Loucy (cell line): ENCODE results near the gene FMN1.

ENCODE experiments used
- H2AFZ ChIP-seq: fragments of 200-600 bp; sonication (generic); 2 replicates; pipeline ENCODE4 v1.6.0; 2016; ENCODE audit warnings: antibody characterized with exemption, mild to moderate bottlenecking, low read length, moderate library complexity
- H3F3A ChIP-seq: fragments of 200-600 bp; 2 replicates; pipeline ENCODE4 v1.6.0; 2016; ENCODE audit warnings: antibody characterized with exemption, low read depth, mild to moderate bottlenecking
- H3K27me3 ChIP-seq: fragments of 200-600 bp; sonication (generic); 2 replicates; pipeline ENCODE4 v1.6.1; 2014; ENCODE audit warnings: low read length, mild to moderate bottlenecking; ENCODE audit not compliant: insufficient read depth, poor library complexity, severe bottlenecking
- H3K36me3 ChIP-seq: fragments of 200-600 bp; sonication (generic); 2 replicates; pipeline ENCODE4 v1.6.1; 2016; ENCODE audit warnings: low read length; ENCODE audit not compliant: insufficient read depth
- H3K4me1 ChIP-seq: fragments of 200-600 bp; sonication (generic); 2 replicates; pipeline ENCODE4 v1.5.1; 2014; ENCODE audit warnings: low read length, mild to moderate bottlenecking; ENCODE audit not compliant: insufficient read depth, poor library complexity, severe bottlenecking
- H3K4me2 ChIP-seq: fragments of 200-600 bp; sonication (generic); 2 replicates; pipeline ENCODE4 v1.6.0; 2014; ENCODE audit warnings: antibody characterized with exemption, low read length, low read depth, mild to moderate bottlenecking; ENCODE audit not compliant: poor library complexity, severe bottlenecking
- H3K4me3 ChIP-seq: fragments of 200-600 bp; sonication (generic); 2 replicates; pipeline ENCODE4 v1.5.1; 2014; ENCODE audit warnings: low read length, mild to moderate bottlenecking, mixed read lengths; ENCODE audit not compliant: poor library complexity, severe bottlenecking
- H3K79me2 ChIP-seq: fragments of 200-600 bp; sonication (generic); 2 replicates; pipeline ENCODE4 v1.6.1; 2014; ENCODE audit warnings: low read length; ENCODE audit not compliant: insufficient read depth
- H3K9ac ChIP-seq: fragments of 200-600 bp; sonication (generic); 2 replicates; pipeline ENCODE4 v1.6.0; 2014; ENCODE audit warnings: mild to moderate bottlenecking, low read depth, low read length, moderate library complexity; ENCODE audit not compliant: poor library complexity, severe bottlenecking
- H3K9me2 ChIP-seq: fragments of 200-600 bp; sonication (generic); replicated peaks from 2 replicates; pipeline ENCODE4 v1.6.1; 2016; ENCODE audit warnings: low read depth, low read length, mixed read lengths
- H3K9me3 ChIP-seq: fragments of 200-600 bp; sonication (generic); 2 replicates; pipeline ENCODE4 v1.6.1; 2014; ENCODE audit warnings: mild to moderate bottlenecking, antibody characterized with exemption, low read length, low read depth; ENCODE audit not compliant: insufficient read depth
- H4K20me1 ChIP-seq: fragments of 200-600 bp; sonication (generic); 2 replicates; pipeline ENCODE4 v1.6.0; 2014; ENCODE audit warnings: antibody characterized with exemption, low read length, mild to moderate bottlenecking; ENCODE audit not compliant: insufficient read depth, poor library complexity, severe bottlenecking
- EZH2phosphoT487 ChIP-seq: fragments of 200-600 bp; IDR thresholded peaks from 2 replicates; pipeline ENCODE4 v1.6.1; 2018; ENCODE audit warnings: antibody characterized with exemption, mild to moderate bottlenecking, moderate library complexity, borderline replicate concordance
- TF ChIP-seq, protein P1 (sequence below): fragments of 200-600 bp; sonication (generic); conservative IDR thresholded peaks from 2 replicates; pipeline ENCODE4 v1.5.1; 2014; ENCODE audit warnings: mild to moderate bottlenecking, antibody characterized with exemption, low read length

The FMN1 gene

DNA sequence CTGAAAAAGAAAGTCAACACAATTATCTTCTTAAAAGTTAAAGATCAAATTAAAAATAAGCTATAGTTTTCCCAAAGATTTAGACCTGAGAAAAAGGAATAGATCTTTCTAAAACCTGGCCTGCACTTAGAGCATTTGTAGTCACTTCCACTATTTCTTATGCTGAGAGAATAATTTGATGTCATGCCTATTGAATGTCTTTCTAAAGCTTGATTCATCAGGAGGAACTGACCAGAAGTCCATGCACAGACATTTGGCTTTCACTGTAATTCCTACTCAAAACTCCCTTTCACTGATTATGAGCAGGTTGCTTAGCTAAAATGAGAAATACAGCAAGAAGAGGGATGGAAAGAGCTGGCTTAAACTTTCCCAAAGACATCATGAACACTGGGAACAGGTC lies 472.4 kb downstream of the FMN1 start:
- Histone ChIP-seq H3K4me1 (peaks cover 15% of the 10 kb centered on the region), H3K9ac (no peak overlapping the region), H3K27me3 (no peaks in the 10 kb centered on the region), H3K79me2 (no peaks in the 10 kb centered on the region), H3K4me3 (no peak overlapping the region), H3K9me3 (no peaks in the 10 kb centered on the region), H3K36me3 (no peaks in the 10 kb centered on the region), H4K20me1 (no peaks in the 10 kb centered on the region), H3K4me2 (no peak overlapping the region), H3K9me2 (no peaks in the 10 kb centered on the region), H3F3A (no peaks in the 10 kb centered on the region), H2AFZ (no peak overlapping the region)
- no peak for TF ChIP-seq EZH2phosphoT487
- TF ChIP-seq, protein P1, sequence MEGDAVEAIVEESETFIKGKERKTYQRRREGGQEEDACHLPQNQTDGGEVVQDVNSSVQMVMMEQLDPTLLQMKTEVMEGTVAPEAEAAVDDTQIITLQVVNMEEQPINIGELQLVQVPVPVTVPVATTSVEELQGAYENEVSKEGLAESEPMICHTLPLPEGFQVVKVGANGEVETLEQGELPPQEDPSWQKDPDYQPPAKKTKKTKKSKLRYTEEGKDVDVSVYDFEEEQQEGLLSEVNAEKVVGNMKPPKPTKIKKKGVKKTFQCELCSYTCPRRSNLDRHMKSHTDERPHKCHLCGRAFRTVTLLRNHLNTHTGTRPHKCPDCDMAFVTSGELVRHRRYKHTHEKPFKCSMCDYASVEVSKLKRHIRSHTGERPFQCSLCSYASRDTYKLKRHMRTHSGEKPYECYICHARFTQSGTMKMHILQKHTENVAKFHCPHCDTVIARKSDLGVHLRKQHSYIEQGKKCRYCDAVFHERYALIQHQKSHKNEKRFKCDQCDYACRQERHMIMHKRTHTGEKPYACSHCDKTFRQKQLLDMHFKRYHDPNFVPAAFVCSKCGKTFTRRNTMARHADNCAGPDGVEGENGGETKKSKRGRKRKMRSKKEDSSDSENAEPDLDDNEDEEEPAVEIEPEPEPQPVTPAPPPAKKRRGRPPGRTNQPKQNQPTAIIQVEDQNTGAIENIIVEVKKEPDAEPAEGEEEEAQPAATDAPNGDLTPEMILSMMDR: no peak

DNA sequence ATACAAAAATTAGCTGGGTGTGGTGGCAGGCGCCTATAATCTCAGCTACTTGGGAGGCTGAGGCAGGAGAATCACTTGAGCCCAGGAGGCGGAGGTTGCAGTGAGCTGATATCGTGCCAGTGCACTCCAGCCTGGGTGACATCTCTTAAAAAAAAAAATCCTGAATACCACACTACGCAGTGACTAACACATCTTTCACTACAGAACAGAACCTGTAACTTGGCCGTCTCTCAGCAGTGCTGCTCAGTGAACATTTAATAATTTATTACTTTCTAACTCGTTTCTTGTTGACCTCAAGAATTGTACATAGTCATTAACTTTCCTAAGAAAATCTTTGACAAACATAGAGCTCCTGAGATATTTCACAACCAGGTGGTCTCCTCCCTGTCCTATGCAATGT lies 472.9 kb downstream of the FMN1 start:
- no peaks in the 10 kb centered on the region for H3K27me3 ChIP-seq
- no peak overlapping the region for H3K9ac ChIP-seq
- no peaks in the 10 kb centered on the region for H4K20me1 ChIP-seq
- no peak overlapping the region for H3K4me3 ChIP-seq
- no peaks in the 10 kb centered on the region for H3K9me2 ChIP-seq
- no peaks in the 10 kb centered on the region for H3F3A ChIP-seq
- H3K79me2 ChIP-seq: no peaks in the 10 kb centered on the region
- no peak overlapping the region for H3K4me2 ChIP-seq
- TF ChIP-seq, protein P1: no peak
- TF ChIP-seq EZH2phosphoT487: no peak
- no peaks in the 10 kb centered on the region for H3K9me3 ChIP-seq
- peaks cover 15% of the 10 kb centered on the region for H3K4me1 ChIP-seq
- H3K36me3 ChIP-seq: no peaks in the 10 kb centered on the region
- H2AFZ ChIP-seq: no peak overlapping the region

DNA sequence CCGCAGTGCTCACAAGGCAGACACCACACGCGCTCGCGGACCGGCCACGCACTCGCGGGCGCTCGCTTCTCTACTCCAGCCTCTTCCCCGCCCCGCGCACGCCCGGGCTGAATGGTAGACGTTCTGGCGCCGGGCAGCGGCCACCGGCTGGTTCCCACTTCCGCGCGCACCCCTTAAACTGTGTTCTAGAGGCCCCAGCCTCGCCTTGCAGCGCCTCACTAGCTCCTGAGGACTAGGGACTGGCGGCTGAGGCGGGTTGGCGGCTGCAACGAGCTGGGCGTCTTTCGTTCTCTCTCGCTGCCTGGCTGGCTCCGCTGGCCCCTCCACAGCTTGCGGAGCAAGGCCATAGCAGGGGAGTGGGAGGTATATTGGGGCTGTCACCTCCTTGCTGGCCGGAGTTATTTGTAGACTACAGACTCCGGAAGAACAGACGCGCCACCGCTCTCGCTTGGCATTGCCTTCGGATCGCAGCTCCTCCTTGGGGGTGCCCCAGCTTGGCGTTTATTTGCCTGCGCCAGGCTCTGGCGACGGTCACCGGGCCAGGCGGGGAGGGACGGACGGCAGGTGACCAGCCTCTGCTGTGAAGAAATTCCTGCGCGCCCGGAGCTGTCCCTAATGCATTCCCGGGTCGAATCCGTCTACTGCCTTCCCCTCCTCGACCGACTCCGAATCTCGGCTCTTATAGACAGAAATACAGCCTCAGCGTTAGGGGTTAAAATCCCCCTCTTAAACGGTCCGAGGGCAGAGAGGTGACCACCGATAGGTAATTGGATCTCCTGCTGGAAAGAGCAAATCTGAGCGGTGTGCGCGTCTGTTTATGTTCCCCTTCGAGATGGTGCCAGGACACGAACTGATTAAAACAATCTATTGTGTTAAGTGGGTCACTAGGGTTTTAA lies 475.4 kb downstream of the FMN1 start:
- Histone ChIP-seq H3K9me2 (no peaks in the 10 kb centered on the region), H3K27me3 (no peaks in the 10 kb centered on the region), H3F3A (no peaks in the 10 kb centered on the region), H3K4me2 (no peak overlapping the region), H3K79me2 (no peaks in the 10 kb centered on the region), H4K20me1 (no peaks in the 10 kb centered on the region), H3K4me1 (peaks cover 15% of the 10 kb centered on the region), H3K36me3 (no peaks in the 10 kb centered on the region), H2AFZ (no peak overlapping the region), H3K9me3 (no peaks in the 10 kb centered on the region), H3K4me3 (no peak overlapping the region), H3K9ac (no peak overlapping the region)
- TF ChIP-seq, protein P1: no peak
- TF ChIP-seq EZH2phosphoT487: no peak
